ENCODE data around the gene RIN1.
"Not testable (repeated sequence)": the region's sequence is repeated elsewhere in the genome, so short reads cannot be mapped to it uniquely, and the experiment has no call there.

Gene RIN1

GRCh38 chr11:66336234-66337102 lies at the start of gene RIN1:
RIN1 (minus strand) TSS chr11:66336434; CDS start chr11:66336402, 32 bp downstream.
- DNase-seq, result no peak

GRCh38 chr11:66384316-66384715 lies 48.1 kb upstream of the RIN1 start:
- DNase-seq, result not testable (repeated sequence)

- not testable (repeated sequence) for DNase-seq
Measured at GRCh38 chr11:66380264-66380663, 44.0 kb upstream of the RIN1 start.

- DNase-seq, result not testable (repeated sequence)
Measured at GRCh38 chr11:66373690-66374287, 37.6 kb upstream of the RIN1 start.

- DNase-seq, result no peak
Measured at GRCh38 chr11:66373265-66373664, 37.0 kb upstream of the RIN1 start.

- DNase-seq, result peak; percentile 57
Measured at GRCh38 chr11:66371627-66372415, 35.6 kb upstream of the RIN1 start, which contains the start of gene SLC29A2. SLC29A2 (minus strand) TSS chr11:66371760; CDS start chr11:66371591, 169 bp downstream.

GRCh38 chr11:66369073-66369894 lies 33.0 kb upstream of the RIN1 start:
- DNase-seq, result no peak

- no peak for DNase-seq
Measured at GRCh38 chr11:66368484-66368883, 32.2 kb upstream of the RIN1 start.

GRCh38 chr11:66367561-66368312 lies 31.5 kb upstream of the RIN1 start:
- no peak for DNase-seq

- no peak for DNase-seq
Measured at GRCh38 chr11:66366844-66367477, 30.7 kb upstream of the RIN1 start.

GRCh38 chr11:66365711-66366619 lies 29.7 kb upstream of the RIN1 start:
- DNase-seq, result no peak

GRCh38 chr11:66365166-66365565 lies 28.9 kb upstream of the RIN1 start:
- DNase-seq, result no peak

- DNase-seq, result no peak
Measured at GRCh38 chr11:66363805-66364535, 27.7 kb upstream of the RIN1 start.

- no peak for DNase-seq
Measured at GRCh38 chr11:66363187-66363601, 27.0 kb upstream of the RIN1 start.

GRCh38 chr11:66362481-66363147 lies 26.4 kb upstream of the RIN1 start:
- no peak for DNase-seq

- no peak for DNase-seq
Measured at GRCh38 chr11:66361502-66361941, 25.3 kb upstream of the RIN1 start.

- DNase-seq, result no peak
Measured at GRCh38 chr11:66360406-66361073, 24.3 kb upstream of the RIN1 start.

GRCh38 chr11:66359662-66360087 lies 23.4 kb upstream of the RIN1 start:
- no peak for DNase-seq
